ENCODE data around the gene SFXN2. TPM values are rescaled to one million over a fixed set of nuclear protein-coding genes. Genes with fewer than 3 reads are reported as not detected.
"Not testable (repeated sequence)": the region's sequence is repeated elsewhere in the genome, so short reads cannot be mapped to it uniquely, and the experiment has no call there.

Gene SFXN2
- total RNA-seq (10 to 100 TPM in 4 of 5 donors, 1 to 10 TPM in 1; 9.2 to 32.6 (median 22.6) TPM), total RNA-seq (8.9 to 48.6 (median 28.0) reads per million in 29 experiments)
- total RNA-seq (2013): 14.2 TPM

GRCh38 chr10:102714621-102715455 lies at the start of gene SFXN2:
Gene SFXN2, plus strand, starts transcription at chr10:102714636. Its CDS starts 12,001 bp downstream, at chr10:102726637.
- ATAC-seq (replicated peaks in 1 of 4): peak; percentile 19 to 27 (median 24)
- 6% methylated on average over 40 of the region's 46 CpGs for WGBS (ENCODE audit: insufficient coverage)
- H3K27me3 ChIP-seq (replicated peaks in 1 of 2; ENCODE audit: control insufficient read depth in 2 of 2, extremely low read depth in 1 of 2, insufficient read depth in 2 of 2, low read length in 1 of 2): no peaks in the 10 kb centered on the region
- H3K27ac Mint-ChIP-seq: peak within 1 kb of the TSS; percentile 82 to 93
- H3K27me3 Mint-ChIP-seq: no peaks in the 10 kb centered on the region
- peak within 1 kb of the TSS; percentile 88 to 97 (median 95) for H3K4me3 Mint-ChIP-seq
- peaks cover 14 to 22% of the 10 kb centered on the region in 2 experiments for H3K4me1 ChIP-seq (ENCODE audit: control insufficient read depth in 1 of 2, extremely low read depth in 1 of 2, insufficient read depth in 2 of 2, low read length in 2 of 2)
- peak in 32 of 35 experiments; percentile 14 to 69 (median 39) for DNase-seq
- peaks cover 14% of the 10 kb centered on the region for H3K36me3 Mint-ChIP-seq
- CTCF ChIA-PET: interaction anchor here (0.6 to 2.9 kb wide), 10 partner anchors 16 to 1158 kb away, joined by 3 to 28 read pairs (median 4); partner anchors contain the start of genes ACTR1A (in 1 of the 2), SUFU (in 1 of the 2), TRIM8 (in 1 of the 2) and WBP1L (in 1 of the 2)
- peaks cover 45 to 65% (median 57%) of the 10 kb centered on the region in 3 donors for H3K4me1 Mint-ChIP-seq
- H3K9me3 Mint-ChIP-seq: no peaks in the 10 kb centered on the region
- H3K9me3 ChIP-seq: no peaks in the 10 kb centered on the region
- POLR2A ChIA-PET: interaction anchor here (0.6 to 1.1 kb wide), 2 partner anchors 71 to 619 kb away, joined by 4 read pairs; partner anchors contain the start of gene TRIM8 (in 1 of the 2)
- H3K4me3 ChIP-seq (ENCODE audit: control insufficient read depth in 1 of 2, extremely low read depth in 1 of 2, low read length in 1 of 2): peak within 1 kb of the TSS; percentile 76 to 86
- H3K36me3 ChIP-seq (ENCODE audit: control insufficient read depth in 2 of 2, extremely low read depth in 1 of 2, insufficient read depth in 1 of 2, low read length in 1 of 2): peaks cover 3 to 6% of the 10 kb centered on the region in 2 donors
- H3K27ac ChIP-seq (ENCODE audit: low read length): peak within 1 kb of the TSS; percentile 83

GRCh38 chr10:102665904-102666509 lies 48.4 kb upstream of the SFXN2 start:
- Mint-ChIP-seq H3K4me3 (no peak overlapping the region), H3K27ac (peak overlapping the region in 1 of 2 donors; percentile 48), H3K9me3 (no peaks in the 10 kb centered on the region), H3K27me3 (no peaks in the 10 kb centered on the region), H3K36me3 (no peaks in the 10 kb centered on the region), H3K4me1 (peaks cover 22 to 35% (median 31%) of the 10 kb centered on the region in 3 donors)
- CTCF ChIA-PET: interaction anchor here in 1 of 2 donors (0.5 kb wide), 1 partner anchor 49 kb away, joined by 3 read pairs; no protein-coding TSS in a partner anchor
- Histone ChIP-seq H3K4me3 (ENCODE audit: control insufficient read depth in 1 of 2, extremely low read depth in 1 of 2, low read length in 1 of 2) (no peak overlapping the region), H3K4me1 (ENCODE audit: control insufficient read depth in 1 of 2, extremely low read depth in 1 of 2, insufficient read depth in 2 of 2, low read length in 2 of 2) (peaks cover 10 to 43% of the 10 kb centered on the region in 2 experiments), H3K27ac (ENCODE audit: low read length) (no peak overlapping the region), H3K27me3 (replicated peaks in 1 of 2; ENCODE audit: control insufficient read depth in 2 of 2, extremely low read depth in 1 of 2, insufficient read depth in 2 of 2, low read length in 1 of 2) (no peaks in the 10 kb centered on the region), H3K9me3 (no peaks in the 10 kb centered on the region), H3K36me3 (ENCODE audit: control insufficient read depth in 2 of 2, extremely low read depth in 1 of 2, insufficient read depth in 1 of 2, low read length in 1 of 2) (no peaks in the 10 kb centered on the region)
- 100% methylated on average over 4 of the region's 9 CpGs for WGBS (ENCODE audit: insufficient coverage)
- DNase-seq (no peak), ATAC-seq (replicated peaks in 1 of 4) (no peak)
- POLR2A ChIA-PET: interaction anchor here in 1 of 2 donors (0.7 kb wide), 1 partner anchor 10 kb away, joined by 4 read pairs; no protein-coding TSS in a partner anchor

- H3K27me3 ChIP-seq (replicated peaks in 1 of 2; ENCODE audit: control insufficient read depth in 2 of 2, extremely low read depth in 1 of 2, insufficient read depth in 2 of 2, low read length in 1 of 2); H3K4me3 Mint-ChIP-seq; H3K36me3 Mint-ChIP-seq; POLR2A ChIA-PET; H3K9me3 ChIP-seq; DNase-seq; CTCF ChIA-PET; H3K36me3 ChIP-seq (ENCODE audit: control insufficient read depth in 2 of 2, extremely low read depth in 1 of 2, insufficient read depth in 1 of 2, low read length in 1 of 2); H3K9me3 Mint-ChIP-seq; ATAC-seq (replicated peaks in 1 of 4); H3K27ac ChIP-seq (ENCODE audit: low read length); H3K4me3 ChIP-seq (ENCODE audit: control insufficient read depth in 1 of 2, extremely low read depth in 1 of 2, low read length in 1 of 2); H3K27me3 Mint-ChIP-seq: not testable (repeated sequence)
- Mint-ChIP-seq H3K27ac (peak overlapping the region in 1 of 2 donors; percentile 72), H3K4me1 (peaks cover 12 to 25% (median 23%) of the 10 kb centered on the region in 3 donors)
- H3K4me1 ChIP-seq (ENCODE audit: control insufficient read depth in 1 of 2, extremely low read depth in 1 of 2, insufficient read depth in 2 of 2, low read length in 2 of 2): peaks cover 4 to 30% of the 10 kb centered on the region in 2 experiments
- whole genome bisulfite sequencing (ENCODE audit: insufficient coverage): no CpG with 5 or more reads among the region's 4 CpGs
Measured at GRCh38 chr10:102667411-102667810, 47.0 kb upstream of the SFXN2 start.

GRCh38 chr10:102668326-102669107 lies 45.9 kb upstream of the SFXN2 start:
- POLR2A ChIA-PET: interaction anchor here in 1 of 2 donors (0.6 kb wide), 1 partner anchor 359 kb away, joined by 6 read pairs; no protein-coding TSS in a partner anchor
- Mint-ChIP-seq H3K36me3 (no peaks in the 10 kb centered on the region), H3K4me1 (peaks cover 14 to 33% (median 32%) of the 10 kb centered on the region in 3 donors), H3K4me3 (peak overlapping the region in 1 of 3 donors; percentile 10), H3K9me3 (no peaks in the 10 kb centered on the region), H3K27me3 (no peaks in the 10 kb centered on the region), H3K27ac (peak overlapping the region; percentile 72 to 77)
- DNase-seq (no peak), ATAC-seq (replicated peaks in 1 of 4) (peak; percentile 24 to 54 (median 46))
- Histone ChIP-seq H3K4me3 (ENCODE audit: control insufficient read depth in 1 of 2, extremely low read depth in 1 of 2, low read length in 1 of 2) (no peak overlapping the region), H3K9me3 (no peaks in the 10 kb centered on the region), H3K4me1 (ENCODE audit: control insufficient read depth in 1 of 2, extremely low read depth in 1 of 2, insufficient read depth in 2 of 2, low read length in 2 of 2) (peaks cover 8 to 37% of the 10 kb centered on the region in 2 experiments), H3K27me3 (replicated peaks in 1 of 2; ENCODE audit: control insufficient read depth in 2 of 2, extremely low read depth in 1 of 2, insufficient read depth in 2 of 2, low read length in 1 of 2) (no peaks in the 10 kb centered on the region), H3K36me3 (ENCODE audit: control insufficient read depth in 2 of 2, extremely low read depth in 1 of 2, insufficient read depth in 1 of 2, low read length in 1 of 2) (no peaks in the 10 kb centered on the region), H3K27ac (ENCODE audit: low read length) (peak overlapping the region; percentile 44)
- 55% methylated on average over 2 of the region's 10 CpGs for WGBS (ENCODE audit: insufficient coverage)
- CTCF ChIA-PET: no interaction called here

- POLR2A ChIA-PET: interaction anchor here in 1 of 2 donors (0.9 kb wide), 1 partner anchor 24 kb away, joined by 12 read pairs; no protein-coding TSS in a partner anchor
- Mint-ChIP-seq H3K27ac (peak overlapping the region; percentile 31 to 77), H3K27me3 (no peaks in the 10 kb centered on the region), H3K4me3 (no peak overlapping the region), H3K9me3 (no peaks in the 10 kb centered on the region), H3K4me1 (peaks cover 23 to 42% (median 41%) of the 10 kb centered on the region in 3 donors), H3K36me3 (no peaks in the 10 kb centered on the region)
- no peak overlapping the region for H3K27ac ChIP-seq (ENCODE audit: low read length)
- peaks cover 12 to 46% of the 10 kb centered on the region in 2 experiments for H3K4me1 ChIP-seq (ENCODE audit: control insufficient read depth in 1 of 2, extremely low read depth in 1 of 2, insufficient read depth in 2 of 2, low read length in 2 of 2)
- DNase-seq (peak in 2 of 35 experiments; percentile 22 to 38), ATAC-seq (replicated peaks in 1 of 4) (no peak)
- H3K36me3 ChIP-seq (ENCODE audit: control insufficient read depth in 2 of 2, extremely low read depth in 1 of 2, insufficient read depth in 1 of 2, low read length in 1 of 2): no peaks in the 10 kb centered on the region
- no peaks in the 10 kb centered on the region for H3K27me3 ChIP-seq (replicated peaks in 1 of 2; ENCODE audit: control insufficient read depth in 2 of 2, extremely low read depth in 1 of 2, insufficient read depth in 2 of 2, low read length in 1 of 2)
- no peaks in the 10 kb centered on the region for H3K9me3 ChIP-seq
- H3K4me3 ChIP-seq (ENCODE audit: control insufficient read depth in 1 of 2, extremely low read depth in 1 of 2, low read length in 1 of 2): no peak overlapping the region
- 75% methylated on average over 4 of the region's 7 CpGs for WGBS (ENCODE audit: insufficient coverage)
- CTCF ChIA-PET: interaction anchor here (0.7 to 1.5 kb wide), 5 partner anchors 9 to 44 kb away, joined by 3 to 4 read pairs (median 3); no protein-coding TSS in a partner anchor
Measured at GRCh38 chr10:102669206-102670064, 45.0 kb upstream of the SFXN2 start.

Data from T-cell (primary cell).